GM12878 (cell line): ENCODE results near the gene NACC1. TPM values are rescaled to one million over a fixed set of nuclear protein-coding genes. Genes with fewer than 3 reads are reported as not detected.

Experiments used
- ATAC-seq: fragments of 200-7000 bp; cut with Tn5 transposase; 3 replicates; pipeline ENCODE4 v1.9.1; 2020; ENCODE audit warnings: mild to moderate bottlenecking, moderate library complexity
- BruUV-seq: library from RNA; stranded (reverse); fragments of 400-500 nt; replicated peaks from 2 replicates; lab custom pipeline; 2021; lab: Mats Ljungman, UMichigan
- CTCF ChIA-PET: fragments of 300-600 bp; sonication (Branson Sonifier 250); formaldehyde crosslinking; extraction: SDS; loops from one replicate; lab custom pipeline; 2021; ENCODE audit warnings: inconsistent platforms; lab: Yijun Ruan, JAX
- POLR2A ChIA-PET: fragments of 350-600 bp; formaldehyde crosslinking; extraction: SDS; loops from one replicate; lab custom pipeline; 2021; ENCODE audit warnings: inconsistent platforms; lab: Charles Lee
- RAD21 ChIA-PET: fragments of 300-600 bp; sonication (Branson Sonifier 250); formaldehyde crosslinking; loops from one replicate; lab custom pipeline; 2023; ENCODE audit warnings: antibody characterized with exemption; ENCODE audit not compliant: unreplicated experiment; lab: Charles Lee
- SMC1A ChIA-PET: fragments of 300-600 bp; sonication (Branson Sonifier 250); formaldehyde crosslinking; loops from one replicate; lab custom pipeline; 2023; ENCODE audit not compliant: unreplicated experiment, uncharacterized antibody; lab: Charles Lee
- DNase-seq: peaks from one replicate; pipeline ENCODE4 v3.0.0-alpha.2; 2011; ENCODE audit warnings: low read depth, low spot score
- FAIRE-seq: peaks from 3 replicates; lab custom pipeline; 2011; peaks lifted over from hg19 to GRCh38; lab: Jason Lieb, UNC
- H2AFZ ChIP-seq: 2 replicates; pipeline ENCODE4 v1.6.0; 2011; ENCODE audit warnings: low read depth, low read length, control low read depth; ENCODE audit not compliant: control insufficient read depth
- H3K27ac ChIP-seq: 2 replicates; pipeline ENCODE4 v1.5.1; 2011; ENCODE audit warnings: control low read depth; ENCODE audit not compliant: control insufficient read depth, insufficient read depth
- H3K27me3 ChIP-seq, 2 experiments: replicated peaks in 1 of 2; 2 replicates each; pipeline versions ENCODE4 v1.6.0 to v1.6.1; 2011; ENCODE audit warnings: low read length in 1 of 2; ENCODE audit not compliant: control insufficient read depth in 2 of 2, insufficient read depth in 2 of 2
- H3K36me3 ChIP-seq, 2 experiments: 2 replicates each; pipeline ENCODE4 v1.5.1; 2011; ENCODE audit warnings: low read length in 1 of 2; ENCODE audit not compliant: control insufficient read depth in 2 of 2, insufficient read depth in 2 of 2
- H3K4me1 ChIP-seq: 2 replicates; pipeline ENCODE4 v1.6.1; 2011; ENCODE audit warnings: mild to moderate bottlenecking, low read length, moderate library complexity, mixed read lengths; ENCODE audit not compliant: control insufficient read depth, insufficient read depth
- H3K4me2 ChIP-seq: 2 replicates; pipeline ENCODE4 v1.6.0; 2011; ENCODE audit warnings: control low read depth; ENCODE audit not compliant: control insufficient read depth, insufficient read depth
- H3K4me3 ChIP-seq: fragments of 200-600 bp; sonication (generic); 2 replicates; pipeline ENCODE4 v1.5.1; 2016
- H3K79me2 ChIP-seq: 2 replicates; pipeline ENCODE4 v1.6.0; 2011; ENCODE audit warnings: low read length; ENCODE audit not compliant: control insufficient read depth, insufficient read depth
- H3K9ac ChIP-seq: 2 replicates; pipeline ENCODE4 v1.8.0; 2011; ENCODE audit warnings: low read length, control low read depth, mixed read lengths; ENCODE audit not compliant: control insufficient read depth, insufficient read depth
- H3K9me3 ChIP-seq: replicated peaks from 3 replicates; pipeline ENCODE4 v1.5.1; 2011; ENCODE audit warnings: mild to moderate bottlenecking, low read length; ENCODE audit not compliant: control insufficient read depth, insufficient read depth
- H4K20me1 ChIP-seq: 2 replicates; pipeline ENCODE4 v1.6.0; 2011; ENCODE audit not compliant: control insufficient read depth, insufficient read depth
- ATF7 ChIP-seq: fragments of 450-650 bp; IDR thresholded peaks from 2 replicates; pipeline ENCODE4 v1.6.1; 2016; ENCODE audit warnings: low read depth, mild to moderate bottlenecking
- ELK1 ChIP-seq: IDR thresholded peaks from 2 replicates; pipeline ENCODE4 v1.6.1; 2012; ENCODE audit warnings: low read depth, low read length, improper control_type of control experiment
- ETV6 ChIP-seq, 2 experiments: fragments of 450-650 bp in 1 of 2; IDR thresholded peaks in 1 of 2; conservative IDR thresholded peaks in 1 of 2; 2 replicates each; pipeline ENCODE4 v1.6.1; 2014; ENCODE audit warnings: antibody characterized with exemption in 1 of 2, borderline replicate concordance in 1 of 2, low read depth in 1 of 2, mild to moderate bottlenecking in 1 of 2, moderate library complexity in 1 of 2
- FOXM1 ChIP-seq: IDR thresholded peaks from 2 replicates; pipeline ENCODE4 v1.6.1; 2012; ENCODE audit warnings: low read depth, mild to moderate bottlenecking, inconsistent platforms, low read length, moderate library complexity
- IKZF2 ChIP-seq, 2 experiments: fragments of 450-650 bp; IDR thresholded peaks; 2 replicates each; pipeline ENCODE4 v1.6.1; 2017; ENCODE audit warnings: mild to moderate bottlenecking in 2 of 2, moderate library complexity in 2 of 2
- IRF4 ChIP-seq: IDR thresholded peaks from 2 replicates; pipeline ENCODE4 v1.6.1; 2011; ENCODE audit warnings: low read depth, low read length
- MEF2A ChIP-seq: IDR thresholded peaks from 2 replicates; pipeline ENCODE4 v1.6.1; 2011; ENCODE audit warnings: low read depth, mild to moderate bottlenecking, low read length, moderate library complexity; ENCODE audit not compliant: insufficient read depth
- MLLT1 ChIP-seq: fragments of 450-650 bp; IDR thresholded peaks from 2 replicates; pipeline ENCODE4 v1.6.1; 2016; ENCODE audit warnings: mild to moderate bottlenecking
- SMARCA5 ChIP-seq: fragments of 450-650 bp; IDR thresholded peaks from 2 replicates; pipeline ENCODE4 v1.6.1; 2017; ENCODE audit warnings: mild to moderate bottlenecking
- SREBF1 ChIP-seq: IDR thresholded peaks from 2 replicates; pipeline ENCODE4 v1.6.1; 2012; ENCODE audit warnings: mild to moderate bottlenecking, low read length
- SUZ12 ChIP-seq: fragments of 200-600 bp; sonication (generic); IDR thresholded peaks from one replicate; pipeline ENCODE4 v1.6.1; 2018; ENCODE audit warnings: antibody characterized with exemption, mild to moderate bottlenecking; ENCODE audit not compliant: unreplicated experiment
- TCF3 ChIP-seq: IDR thresholded peaks from 2 replicates; pipeline ENCODE4 v1.6.1; 2012; ENCODE audit warnings: low read depth, mild to moderate bottlenecking, low read length, borderline replicate concordance; ENCODE audit not compliant: insufficient read depth
- TCF7 ChIP-seq: IDR thresholded peaks from 2 replicates; pipeline ENCODE4 v1.6.1; 2014; ENCODE audit warnings: antibody characterized with exemption, borderline replicate concordance
- ZBTB33 ChIP-seq: fragments of 450-650 bp; IDR thresholded peaks from 2 replicates; pipeline ENCODE4 v1.6.1; 2017; ENCODE audit warnings: mild to moderate bottlenecking
- ZNF687 ChIP-seq: fragments of 450-650 bp; IDR thresholded peaks from 2 replicates; pipeline ENCODE4 v1.6.1; 2017; ENCODE audit warnings: mild to moderate bottlenecking, moderate library complexity
- WGBS: methylation state at CpG from one replicate; pipeline ENCODE4 v1.1.6; 2016; ENCODE audit warnings: low lambda C conversion rate; ENCODE audit not compliant: insufficient replicate concordance, insufficient coverage; ENCODE audit errors: missing lambda C conversion rate; 5-methylcytosine and 5-hydroxymethylcytosine counted together
- in situ Hi-C: fragments of 300-500 bp; cut with MboI; formaldehyde crosslinking; loops from 9 replicates; pipeline ENCODE4 v1.14.3; 2018; ENCODE audit warnings: mixed read lengths
- intact Hi-C: fragments of 100-400 bp; cut with micrococcal nuclease; formaldehyde crosslinking; loops from one replicate; pipeline ENCODE4 v1.14.2; 2022; ENCODE audit not compliant: unreplicated experiment
- polyA plus RNA-seq, 11 experiments: library from polyadenylated mRNA; depleted of rRNA in 4 of 11; unstranded in 6 of 11; stranded (reverse) in 5 of 11; fragments of >200 nt; fragmentation: Nextera tagmentation in 4 of 11; fragmentation: Illumina TruSeq in 1 of 11; extraction: Ambion mirVana in 4 of 11; extraction: Trizol in 1 of 11; gene quantifications; 1 replicate in 1 of 11; 2 replicates in 10 of 11; pipeline versions ENCODE4 v1.2.1 to v1.2.3, GENCODE V29; 2011 to 2016; ENCODE audit warnings: inconsistent platforms in 2 of 11, missing spikeins in 2 of 11, low read depth in 1 of 11
- total RNA-seq, 4 experiments: library from RNA; depleted of rRNA in 3 of 4; stranded (reverse); fragments of >200 nt in 3 of 4; fragmentation: Illumina TruSeq in 1 of 4; extraction: Trizol in 1 of 4; gene quantifications; 2 replicates each; pipeline versions ENCODE4 v1.2.1 to v1.2.3, GENCODE V29; 2013 to 2021

NACC1 gene
- total and polyA plus RNA-seq, 10 of the 15 experiments (the other 5 are each of a cell fraction or from before 2014, with no cell fraction given), result 0.18 to 120 (median 19.2) TPM

- FAIRE-seq, result no peak
- Histone ChIP-seq H4K20me1 (no peaks in the 10 kb centered on the region), H3K4me3 (no peak overlapping the region), H2AFZ (no peak overlapping the region), H3K79me2 (peaks cover 18% of the 10 kb centered on the region), H3K4me1 (peaks cover 4% of the 10 kb centered on the region), H3K9me3 (no peaks in the 10 kb centered on the region), H3K27me3 (no peaks in the 10 kb centered on the region), H3K27ac (no peak overlapping the region), H3K9ac (no peak overlapping the region), H3K36me3 (no peaks in the 10 kb centered on the region; a peak in 1 of 4 replicates), H3K4me2 (no peak overlapping the region)
- ATAC-seq, result no peak
- RAD21 ChIA-PET, result interaction anchor here (0.7 kb wide), 1 partner anchor 856 kb away, joined by 3 read pairs; no protein-coding TSS in a partner anchor
- SMC1A ChIA-PET, result no interaction called here
- POLR2A ChIA-PET, result interaction anchor here (0.5 kb wide), 1 partner anchor 652 kb away, joined by 3 read pairs; no protein-coding TSS in a partner anchor
- CTCF ChIA-PET, result interaction anchor here (0.6 kb wide), 2 partner anchors 27 to 911 kb away, joined by 3 read pairs; no protein-coding TSS in a partner anchor
- 64% methylated on average over 13 of the region's 16 CpGs for WGBS
- intact Hi-C loops (no loop called here), in situ Hi-C loops (no loop called here)
- no peak for DNase-seq
- BruUV-seq, result no TSS peak
- TF ChIP-seq ETV6 (conservative IDR thresholded peaks at IDR 0.05 in 1 of 2, IDR thresholded peaks at IDR 0.05 in 1 of 2; ENCODE audit: borderline replicate concordance in 1 of 2, low read depth in 1 of 2) (no peak), IRF4 (no peak), TCF7 (no peak), MLLT1 (no peak), SREBF1 (no peak), ZBTB33 (no peak), ZNF687 (no peak), ELK1 (no peak), MEF2A (no peak), ATF7 (no peak), FOXM1 (no peak), SUZ12 (no peak), SMARCA5 (no peak), TCF3 (no peak), IKZF2 (IDR thresholded peaks at IDR 0.05) (no peak)
These were observed 28.9 kb downstream of the NACC1 start for GRCh38 chr19:13146763-13147563.
